Activated naive CD4-positive, alpha-beta T cell treated with anti-CD3 and anti-CD28 coated beads for 36 hours (primary cell): ENCODE measurements around the gene TMEM126A. TPM values are rescaled to one million over a fixed set of nuclear protein-coding genes. Genes with fewer than 3 reads are reported as not detected.
"Not testable (repeated sequence)": the region's sequence is repeated elsewhere in the genome, so short reads cannot be mapped to it uniquely, and the experiment has no call there.

Source experiments
- CTCF ChIA-PET: fragments of 350-600 bp; sonication (Branson Sonifier 250); formaldehyde crosslinking; loops from one replicate; lab custom pipeline; 2021; ENCODE audit warnings: antibody characterized with exemption; lab: Charles Lee
- DNase-seq: peaks from one replicate; pipeline ENCODE4 v3.0.0-alpha.2; 2020
- H3K27ac Mint-ChIP-seq: one replicate; pipeline ENCODE4 v1.8.0; 2021; ENCODE audit warnings: mild to moderate bottlenecking, mixed read lengths
- H3K27me3 Mint-ChIP-seq: one replicate; pipeline ENCODE4 v1.8.0; 2021; ENCODE audit warnings: low read depth, mixed read lengths
- H3K36me3 Mint-ChIP-seq: one replicate; pipeline ENCODE4 v1.8.0; 2021; ENCODE audit warnings: low read depth, mixed read lengths
- H3K4me1 Mint-ChIP-seq: one replicate; pipeline ENCODE4 v1.8.0; 2021; ENCODE audit warnings: low read depth, mixed read lengths
- H3K4me3 Mint-ChIP-seq: one replicate; pipeline ENCODE4 v1.8.0; 2021; ENCODE audit warnings: mild to moderate bottlenecking, moderate library complexity, mixed read lengths
- H3K9me3 Mint-ChIP-seq: one replicate; pipeline ENCODE4 v1.8.0; 2021; ENCODE audit warnings: mixed read lengths
- intact Hi-C: fragments of 100-400 bp; cut with micrococcal nuclease; formaldehyde crosslinking; loops from one replicate; pipeline ENCODE4 v1.15.1; 2023
- total RNA-seq, 2 experiments: library from RNA; stranded (reverse); gene quantifications; one replicate each; pipeline ENCODE4 v1.2.3, GENCODE V29; 2021

TMEM126A gene
- 10 to 100 TPM; 47.5 to 56.2 TPM for total RNA-seq

GRCh38 chr11:85647604-85648299 is at the start of gene TMEM126A:
Gene TMEM126A, plus strand, starts transcription at chr11:85647967. Its CDS starts 2,289 bp downstream, at chr11:85650256.
- CTCF ChIA-PET: interaction anchor here (0.5 to 2.2 kb wide), 10 partner anchors 9 to 686 kb away, joined by 3 to 9 read pairs (median 3); no protein-coding TSS in a partner anchor
- peaks cover 29% of the 10 kb centered on the region for H3K4me1 Mint-ChIP-seq
- H3K27me3 Mint-ChIP-seq: peaks cover 6% of the 10 kb centered on the region
- peak within 1 kb of the TSS; percentile 96 for H3K27ac Mint-ChIP-seq
- peak; percentile 96 for DNase-seq
- intact Hi-C loops: loop anchor here (1.0 to 5.0 kb wide), 5 partner anchors 9 to 420 kb away; partner anchors contain the start of genes PICALM and TMEM126B
- H3K4me3 Mint-ChIP-seq: peak within 1 kb of the TSS; percentile 90
- no peaks in the 10 kb centered on the region for H3K9me3 Mint-ChIP-seq
- H3K36me3 Mint-ChIP-seq: peaks cover 2% of the 10 kb centered on the region

GRCh38 chr11:85599083-85599482 is 48.7 kb upstream of the TMEM126A start:
- H3K27ac Mint-ChIP-seq: no peak overlapping the region
- H3K4me3 Mint-ChIP-seq: no peak overlapping the region
- CTCF ChIA-PET: interaction anchor here (0.5 kb wide), 1 partner anchor 396 kb away, joined by 3 read pairs; no protein-coding TSS in a partner anchor
- no peaks in the 10 kb centered on the region for H3K9me3 Mint-ChIP-seq
- H3K27me3 Mint-ChIP-seq: no peaks in the 10 kb centered on the region
- H3K36me3 Mint-ChIP-seq: no peaks in the 10 kb centered on the region
- DNase-seq: no peak
- intact Hi-C loops: loop anchor here (5.0 to 10.0 kb wide), 5 partner anchors 226 to 1218 kb away; no protein-coding TSS in a partner anchor
- no peaks in the 10 kb centered on the region for H3K4me1 Mint-ChIP-seq

- H3K4me1 Mint-ChIP-seq: no peaks in the 10 kb centered on the region
- no peaks in the 10 kb centered on the region for H3K36me3 Mint-ChIP-seq
- H3K27ac Mint-ChIP-seq: no peak overlapping the region
- intact Hi-C loops: no loop called here
- H3K4me3 Mint-ChIP-seq: no peak overlapping the region
- CTCF ChIA-PET: no interaction called here
- no peak for DNase-seq
- H3K9me3 Mint-ChIP-seq: no peaks in the 10 kb centered on the region
- no peaks in the 10 kb centered on the region for H3K27me3 Mint-ChIP-seq
Measured at GRCh38 chr11:85602526-85603213, 45.1 kb upstream of the TMEM126A start.

- no peaks in the 10 kb centered on the region for H3K36me3 Mint-ChIP-seq
- H3K27me3 Mint-ChIP-seq: no peaks in the 10 kb centered on the region
- H3K4me1 Mint-ChIP-seq: no peaks in the 10 kb centered on the region
- no peaks in the 10 kb centered on the region for H3K9me3 Mint-ChIP-seq
- intact Hi-C loops: no loop called here
- no peak for DNase-seq
- H3K4me3 Mint-ChIP-seq: no peak overlapping the region
- H3K27ac Mint-ChIP-seq: no peak overlapping the region
- CTCF ChIA-PET: no interaction called here
Measured at GRCh38 chr11:85603220-85603619, 44.5 kb upstream of the TMEM126A start.

GRCh38 chr11:85606237-85606636 is 41.5 kb upstream of the TMEM126A start:
- intact Hi-C loops, CTCF ChIA-PET, DNase-seq, H3K4me1 Mint-ChIP-seq, H3K36me3 Mint-ChIP-seq, H3K9me3 Mint-ChIP-seq, H3K4me3 Mint-ChIP-seq, H3K27me3 Mint-ChIP-seq, H3K27ac Mint-ChIP-seq: not testable (repeated sequence)

GRCh38 chr11:85608621-85609020 is 39.1 kb upstream of the TMEM126A start:
- H3K27ac Mint-ChIP-seq, H3K9me3 Mint-ChIP-seq, H3K4me1 Mint-ChIP-seq, CTCF ChIA-PET, H3K4me3 Mint-ChIP-seq, intact Hi-C loops, DNase-seq, H3K36me3 Mint-ChIP-seq, H3K27me3 Mint-ChIP-seq: not testable (repeated sequence)

GRCh38 chr11:85609286-85609685 is 38.5 kb upstream of the TMEM126A start:
- CTCF ChIA-PET, H3K4me3 Mint-ChIP-seq, DNase-seq, intact Hi-C loops, H3K36me3 Mint-ChIP-seq, H3K4me1 Mint-ChIP-seq, H3K27ac Mint-ChIP-seq, H3K27me3 Mint-ChIP-seq, H3K9me3 Mint-ChIP-seq: not testable (repeated sequence)

- H3K4me3 Mint-ChIP-seq, H3K4me1 Mint-ChIP-seq, H3K27me3 Mint-ChIP-seq, H3K9me3 Mint-ChIP-seq, DNase-seq, intact Hi-C loops, H3K36me3 Mint-ChIP-seq, CTCF ChIA-PET: not testable (repeated sequence)
- H3K27ac Mint-ChIP-seq: peak overlapping the region; percentile 43
Measured at GRCh38 chr11:85611643-85612042, 36.1 kb upstream of the TMEM126A start.

- CTCF ChIA-PET: interaction anchor here (0.9 kb wide), 1 partner anchor 236 kb away, joined by 3 read pairs; the partner anchor contains the start of gene CCDC83
- Mint-ChIP-seq H3K4me3 (no peak overlapping the region), H3K27ac (no peak overlapping the region), H3K9me3 (no peaks in the 10 kb centered on the region), H3K27me3 (no peaks in the 10 kb centered on the region), H3K36me3 (no peaks in the 10 kb centered on the region), H3K4me1 (peaks cover 8% of the 10 kb centered on the region)
- intact Hi-C loops: no loop called here
- DNase-seq: no peak
Measured at GRCh38 chr11:85619499-85619898, 28.3 kb upstream of the TMEM126A start.

GRCh38 chr11:85620256-85620655 is 27.5 kb upstream of the TMEM126A start:
- Mint-ChIP-seq H3K9me3 (no peaks in the 10 kb centered on the region), H3K4me1 (peaks cover 11% of the 10 kb centered on the region), H3K4me3 (no peak overlapping the region), H3K27ac (no peak overlapping the region), H3K36me3 (no peaks in the 10 kb centered on the region), H3K27me3 (no peaks in the 10 kb centered on the region)
- CTCF ChIA-PET: no interaction called here
- intact Hi-C loops: loop anchor here (10.0 kb wide), 1 partner anchor 1415 kb away; the partner anchor contains the start of gene TMEM135
- DNase-seq: no peak

- H3K4me3 Mint-ChIP-seq: peak overlapping the region; percentile 99
- peak overlapping the region; percentile 25 for H3K27ac Mint-ChIP-seq
- H3K9me3 Mint-ChIP-seq: no peaks in the 10 kb centered on the region
- peaks cover 33% of the 10 kb centered on the region for H3K4me1 Mint-ChIP-seq
- H3K36me3 Mint-ChIP-seq: peaks cover 4% of the 10 kb centered on the region
- no peaks in the 10 kb centered on the region for H3K27me3 Mint-ChIP-seq
- peak; percentile 35 for DNase-seq
- CTCF ChIA-PET: interaction anchor here (1.3 kb wide), 1 partner anchor 31 kb away, joined by 3 read pairs; no protein-coding TSS in a partner anchor
- intact Hi-C loops: loop anchor here (10.0 kb wide), 1 partner anchor 1408 kb away; the partner anchor contains the start of gene TMEM135
Measured at GRCh38 chr11:85626496-85626895, 21.3 kb upstream of the TMEM126A start.

- intact Hi-C loops: loop anchor here (10.0 kb wide), 1 partner anchor 1407 kb away; the partner anchor contains the start of gene TMEM135
- H3K4me3 Mint-ChIP-seq: peak within 1 kb of the TSS; percentile 99
- no peaks in the 10 kb centered on the region for H3K9me3 Mint-ChIP-seq
- peaks cover 11% of the 10 kb centered on the region for H3K36me3 Mint-ChIP-seq
- CTCF ChIA-PET: interaction anchor here (0.9 kb wide), 1 partner anchor 10 kb away, joined by 4 read pairs; no protein-coding TSS in a partner anchor
- DNase-seq: peak; percentile 34
- peaks cover 33% of the 10 kb centered on the region for H3K4me1 Mint-ChIP-seq
- H3K27ac Mint-ChIP-seq: peak within 1 kb of the TSS; percentile 96
- H3K27me3 Mint-ChIP-seq: no peaks in the 10 kb centered on the region
Measured at GRCh38 chr11:85627332-85627997, 20.3 kb upstream of the TMEM126A start, which contains the start of gene DLG2. Gene DLG2, minus strand, starts transcription at chr11:85627344.
